ENCODE measurements around the gene CACNB2.

The CACNB2 gene

DNA sequence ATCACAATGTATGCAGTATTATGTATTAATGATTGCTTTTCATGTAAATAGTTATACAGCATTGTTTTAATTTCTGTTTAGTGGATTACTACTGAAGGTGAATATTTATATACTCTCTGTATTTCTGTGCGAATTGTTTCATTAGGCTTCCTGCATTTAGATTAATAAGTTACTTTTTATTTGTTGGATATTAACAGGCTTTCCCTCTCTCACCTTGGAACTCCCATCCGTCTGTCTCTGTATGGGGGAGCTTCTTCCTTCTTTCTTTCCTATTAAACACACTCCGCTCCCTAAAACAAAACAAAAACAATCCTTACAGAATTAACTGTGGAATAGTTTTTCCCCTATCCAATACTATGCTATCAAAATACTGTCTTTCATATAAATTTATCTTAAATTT, 205.1 kb downstream of the CACNB2 start:
- DNase-seq, result no peak

DNA sequence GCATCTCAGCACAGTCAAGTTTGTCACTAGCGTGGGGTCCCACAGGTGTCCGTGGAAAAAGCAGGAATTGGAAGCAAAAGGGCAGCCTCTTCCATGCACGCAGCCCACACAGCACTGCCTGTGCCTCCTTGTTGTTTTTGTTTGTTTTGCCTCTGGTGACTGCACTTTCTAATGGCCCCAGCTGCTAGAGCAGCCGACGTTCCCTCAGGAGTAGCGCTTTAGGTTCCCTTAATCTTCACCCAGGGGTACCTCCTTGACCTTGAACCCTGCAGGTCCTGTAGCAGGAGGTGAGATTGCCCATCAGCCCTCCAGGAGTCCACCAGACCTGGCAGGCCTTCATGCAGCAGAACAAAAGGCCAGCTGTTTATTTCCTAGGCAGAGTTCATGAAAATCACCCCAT, 210.1 kb downstream of the CACNB2 start:
- DNase-seq, result no peak

DNA sequence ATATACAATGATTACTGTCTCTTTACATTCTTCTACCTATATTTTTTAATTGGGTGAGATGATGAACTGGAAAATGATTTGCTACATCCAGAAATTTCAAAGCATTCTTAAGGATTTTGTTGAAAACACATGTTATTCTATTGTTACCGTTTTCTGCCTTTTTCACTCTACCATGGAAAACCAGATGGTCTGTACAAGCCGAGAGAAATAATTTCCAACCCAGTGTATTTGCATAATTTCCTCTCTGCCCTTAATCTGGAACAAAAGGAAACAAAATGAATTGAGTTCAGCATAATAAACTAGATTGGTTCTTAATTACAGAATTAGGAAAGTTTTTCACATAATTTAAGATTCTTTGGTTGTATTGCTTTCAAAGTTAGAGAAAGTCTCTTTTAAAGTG, 211.2 kb downstream of the CACNB2 start:
- no peak for DNase-seq

DNA sequence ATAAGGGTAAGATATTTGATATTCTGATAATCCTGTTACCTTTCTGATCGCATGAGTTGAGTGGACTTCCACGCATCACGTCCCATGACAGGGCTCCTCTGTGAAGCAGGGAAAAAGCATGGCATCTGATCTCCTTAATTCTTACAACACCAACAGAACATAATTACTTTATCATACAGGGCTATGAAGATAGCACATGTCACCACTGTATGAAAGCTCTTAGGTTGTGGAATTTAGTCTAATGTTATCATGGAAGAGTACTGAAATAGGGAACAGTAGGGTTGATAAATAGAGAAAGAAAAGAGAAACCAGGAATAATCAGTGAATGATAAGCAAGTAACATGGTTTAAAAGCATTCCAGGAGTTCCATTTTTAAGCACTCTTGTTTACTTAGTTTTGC, 212.0 kb downstream of the CACNB2 start:
- no peak for DNase-seq

DNA sequence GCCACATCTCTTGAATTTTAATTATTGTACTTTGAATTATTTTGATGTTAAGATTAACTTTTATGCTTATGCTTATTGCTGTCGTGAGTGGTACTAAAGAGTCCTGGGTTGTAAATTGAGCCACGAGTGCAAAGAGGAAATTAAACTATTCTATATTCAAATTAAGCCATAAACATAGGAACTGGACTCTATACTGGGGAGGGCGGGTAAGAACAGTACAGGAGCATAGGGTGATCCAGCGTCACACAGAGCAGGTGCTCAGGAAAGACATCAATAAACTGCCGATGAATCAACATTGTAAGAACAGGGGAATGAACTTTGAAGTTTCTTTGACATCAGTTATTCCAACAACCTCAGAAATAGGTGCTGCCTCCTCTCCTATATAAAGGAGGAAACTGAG, 219.6 kb downstream of the CACNB2 start:
- DNase-seq, result no peak

DNA sequence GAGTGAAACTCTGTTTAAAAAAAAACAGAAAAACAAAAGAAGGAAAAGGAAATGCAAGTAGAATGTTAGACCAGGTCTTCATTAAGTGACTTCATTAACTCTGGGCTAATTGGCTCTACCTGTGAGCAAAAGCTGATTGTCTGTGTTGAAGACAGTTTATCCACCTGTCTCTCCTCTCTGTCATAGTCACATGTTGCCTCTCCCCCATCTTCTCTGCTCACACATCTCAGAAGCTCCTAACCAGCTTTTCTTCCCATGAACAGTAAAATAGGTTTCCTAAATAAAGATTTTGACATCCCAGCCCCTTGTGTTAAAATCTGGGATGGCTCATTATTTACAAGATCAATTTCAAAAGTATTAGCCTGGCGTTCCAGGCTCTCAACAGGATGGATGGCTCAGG, 222.7 kb downstream of the CACNB2 start:
- no peak for DNase-seq

DNA sequence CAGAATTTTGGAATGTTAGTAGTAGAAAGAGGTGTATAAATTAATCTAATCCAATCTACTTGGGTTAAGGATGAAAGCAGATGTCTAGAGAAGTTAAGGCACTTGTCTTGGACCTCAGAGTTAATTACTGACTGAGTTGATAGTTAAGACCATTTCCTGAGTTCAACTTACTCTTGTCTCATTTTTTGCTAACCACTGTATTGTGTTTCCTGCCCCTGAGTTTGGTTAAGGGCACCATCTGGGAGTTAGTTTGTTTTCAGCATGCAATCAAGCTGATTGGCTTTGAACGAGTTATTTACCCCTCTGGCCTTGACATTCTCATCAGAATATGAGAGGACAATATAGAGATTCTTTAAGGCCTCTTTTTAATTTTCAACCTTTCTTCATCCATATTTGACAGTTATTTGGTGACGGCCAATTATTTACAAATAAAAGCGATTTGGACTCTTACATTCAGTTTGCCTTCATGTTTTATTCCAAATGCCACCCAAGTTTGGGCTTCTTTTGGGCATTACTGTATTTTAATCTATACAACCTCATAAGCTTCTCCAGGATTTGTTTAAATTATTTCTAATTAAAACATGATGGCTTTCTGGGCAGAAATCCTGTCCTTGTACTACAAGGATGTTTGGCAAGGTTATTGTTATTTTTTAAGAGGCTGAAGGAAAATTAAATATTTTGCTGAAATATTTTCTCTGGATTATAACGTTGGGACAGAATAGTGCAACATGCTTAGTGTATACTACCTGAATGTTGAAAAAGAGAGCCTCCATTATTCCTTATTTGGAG, 225.0 kb downstream of the CACNB2 start:
- DNase-seq, result no peak

DNA sequence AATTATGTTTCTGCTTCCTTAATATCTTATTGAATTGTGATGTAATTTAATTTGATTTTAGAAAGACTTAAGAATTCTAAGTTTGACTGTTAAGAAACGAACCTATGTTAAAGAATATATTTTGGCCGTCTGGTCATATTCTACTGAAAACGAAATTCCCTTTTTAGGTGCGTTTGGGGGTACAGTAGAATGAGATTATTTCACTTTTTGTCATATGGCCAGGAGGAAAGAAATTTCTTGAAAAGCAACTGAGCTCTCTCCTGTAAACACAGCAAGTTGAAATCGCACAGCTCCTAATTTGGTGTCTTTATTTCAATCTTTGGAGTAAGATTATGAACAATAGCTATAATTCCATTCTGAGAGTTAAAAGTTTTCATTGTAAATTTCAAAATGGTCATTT, 227.6 kb downstream of the CACNB2 start:
- DNase-seq, result no peak

DNA sequence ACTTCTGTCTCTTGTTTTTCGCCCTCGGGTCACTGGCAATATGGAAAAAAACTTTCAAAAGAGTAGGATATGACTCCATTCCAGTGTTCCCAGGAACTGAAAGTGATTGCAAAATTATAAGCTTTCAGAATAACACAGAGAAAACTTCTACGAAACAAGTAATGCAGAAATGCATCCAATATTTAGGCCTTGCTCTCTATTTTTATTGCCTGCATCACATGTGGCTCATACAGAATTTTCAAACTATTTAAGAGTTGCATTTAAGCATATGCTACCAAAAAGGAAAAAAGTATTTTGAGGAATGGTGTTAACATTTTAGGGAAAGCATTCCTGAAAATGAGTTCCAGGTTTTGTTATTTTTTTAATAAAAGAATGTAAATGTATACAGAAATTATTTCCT, 228.0 kb downstream of the CACNB2 start:
- DNase-seq, result no peak

DNA sequence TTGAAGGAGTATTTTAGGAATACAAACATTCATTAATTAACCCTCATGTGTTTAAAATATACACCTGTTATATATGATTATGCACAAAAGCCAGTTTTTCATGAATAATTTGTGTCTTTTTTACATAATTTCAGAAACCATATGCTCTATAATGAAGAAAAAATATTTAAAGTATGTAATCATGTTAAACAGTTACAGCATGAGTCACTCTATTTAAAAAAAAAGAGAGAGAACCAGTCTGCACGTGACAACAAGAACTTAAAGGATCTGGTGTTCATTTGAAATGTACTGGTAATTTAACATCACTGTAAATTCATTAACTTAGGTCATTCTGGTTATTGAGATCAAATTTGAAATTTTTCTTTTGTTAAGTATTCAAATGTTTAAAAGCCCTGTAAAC, 228.5 kb downstream of the CACNB2 start:
- no peak for DNase-seq

DNA sequence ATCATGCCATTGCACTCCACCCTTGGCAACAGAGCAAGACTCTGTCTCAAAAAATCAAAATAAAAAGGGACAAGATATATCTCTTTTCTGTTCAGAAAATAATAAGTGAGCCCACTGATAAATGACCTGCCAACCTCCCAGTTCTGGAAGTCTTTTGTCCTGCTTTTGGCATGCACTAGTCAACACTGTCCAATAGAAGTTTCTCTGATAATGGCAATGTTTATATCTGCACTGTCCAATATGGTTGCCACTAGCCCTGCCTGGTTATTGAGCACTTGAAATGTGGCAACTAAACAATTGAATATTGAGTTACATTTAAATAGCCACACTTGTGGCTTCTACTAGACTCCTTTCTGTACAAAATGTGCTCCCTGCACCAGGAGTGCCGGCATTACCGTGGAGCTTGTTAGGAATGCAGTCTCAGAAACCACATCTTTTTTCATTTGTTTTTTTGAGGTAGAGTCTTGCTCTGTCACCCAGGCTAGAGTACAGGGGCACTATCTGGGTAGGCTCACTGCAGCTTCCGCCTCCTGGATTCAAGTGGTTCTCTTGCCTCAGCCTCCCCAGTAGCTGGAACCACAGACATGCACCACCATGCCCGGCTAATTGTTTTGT, 229.7 kb downstream of the CACNB2 start:
- no peak for DNase-seq

DNA sequence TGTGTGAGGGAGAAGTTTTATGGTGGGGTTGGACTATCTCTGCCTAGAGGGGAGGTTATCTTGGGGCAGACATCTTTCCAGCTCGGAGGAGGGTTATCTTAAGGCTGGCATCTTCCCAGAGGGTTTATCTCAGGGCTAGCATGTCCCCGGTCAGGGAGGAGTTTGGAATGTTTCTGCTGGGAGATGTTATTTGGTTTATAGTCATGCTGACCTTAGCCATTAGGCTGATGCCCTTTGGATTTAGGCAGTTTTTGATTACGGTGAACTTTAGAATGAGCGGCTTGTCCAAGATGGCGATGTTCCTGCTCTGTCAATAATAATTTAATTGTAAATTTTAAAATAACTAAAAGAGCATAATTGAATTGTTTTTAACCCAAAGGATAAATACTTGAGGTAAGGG, 236.4 kb downstream of the CACNB2 start:
- DNase-seq, result no peak

DNA sequence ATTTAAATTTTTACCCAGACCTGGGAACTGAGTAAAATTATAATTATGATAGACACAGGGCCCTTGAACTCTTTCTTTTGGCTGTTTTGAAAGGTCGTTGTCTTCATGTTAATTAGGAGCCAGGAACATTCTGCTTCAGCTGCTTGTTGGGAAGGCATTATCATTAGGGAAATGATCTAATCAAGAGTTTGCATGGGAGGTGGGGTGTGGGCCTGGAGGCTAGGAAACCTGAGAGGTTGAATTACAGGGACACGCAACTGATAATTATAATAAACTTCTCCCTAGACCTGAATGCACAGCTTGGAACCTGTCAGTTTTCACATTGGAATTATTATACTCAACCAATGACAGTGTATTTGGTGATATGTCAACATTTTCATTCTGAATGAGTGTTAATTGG, 237.7 kb downstream of the CACNB2 start:
- no peak for DNase-seq

DNA sequence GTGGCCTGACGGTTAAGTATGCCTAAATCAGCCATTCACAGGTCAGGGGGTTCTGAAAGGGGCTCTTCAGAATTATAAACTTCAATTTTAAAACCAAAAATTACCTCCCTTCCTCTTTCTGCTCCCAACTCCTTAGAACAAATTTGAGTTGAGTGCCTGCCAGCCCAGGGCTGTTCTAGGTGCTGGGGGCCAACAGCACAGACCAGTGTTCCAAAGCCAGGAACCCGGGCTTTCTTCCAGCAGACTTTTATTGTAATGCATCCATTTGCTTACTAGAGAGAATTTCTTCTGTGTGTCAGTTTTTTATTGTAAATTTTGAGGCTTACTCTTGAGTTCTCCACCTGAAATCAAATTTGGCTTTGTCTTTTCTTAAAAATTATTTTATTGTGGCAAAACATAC, 238.5 kb downstream of the CACNB2 start:
- no peak for DNase-seq

DNA sequence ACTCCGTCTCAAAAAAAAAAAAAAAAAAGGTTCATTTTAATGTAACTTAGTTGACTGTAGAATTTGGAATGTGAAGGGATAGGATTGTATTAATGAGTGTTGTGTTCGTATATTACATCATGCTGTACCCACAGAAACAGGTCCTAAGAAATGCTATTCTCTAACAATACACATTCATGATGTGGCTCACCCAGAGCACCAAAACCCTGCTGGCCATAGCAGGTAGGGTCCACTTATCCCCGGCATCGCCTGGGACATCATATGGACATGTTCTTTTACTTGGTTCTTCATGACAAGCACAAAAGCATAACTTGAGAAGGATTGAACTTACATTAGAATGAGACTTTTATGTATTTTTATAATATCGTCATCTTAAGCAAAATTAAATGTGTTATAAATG, 241.5 kb downstream of the CACNB2 start:
- DNase-seq, result no peak

DNA sequence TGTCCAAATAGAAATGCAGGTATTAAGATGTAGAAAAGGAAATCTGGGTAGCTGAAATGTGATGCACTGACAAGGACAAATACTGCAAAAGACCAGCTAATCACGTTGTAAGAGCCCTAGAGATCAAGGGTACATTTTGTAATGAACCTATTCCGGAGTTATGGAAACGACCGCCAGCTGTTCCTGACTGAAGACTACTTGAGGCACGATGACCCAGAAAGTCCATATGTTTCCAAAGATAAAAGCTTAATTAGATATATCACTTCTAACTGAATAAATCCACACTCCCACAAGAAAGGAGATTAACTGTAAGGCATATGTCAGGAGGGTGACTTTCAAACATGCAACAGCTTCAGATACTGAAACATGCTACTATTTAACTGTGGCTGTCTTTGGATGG, 257.7 kb downstream of the CACNB2 start:
- DNase-seq, result no peak

DNA sequence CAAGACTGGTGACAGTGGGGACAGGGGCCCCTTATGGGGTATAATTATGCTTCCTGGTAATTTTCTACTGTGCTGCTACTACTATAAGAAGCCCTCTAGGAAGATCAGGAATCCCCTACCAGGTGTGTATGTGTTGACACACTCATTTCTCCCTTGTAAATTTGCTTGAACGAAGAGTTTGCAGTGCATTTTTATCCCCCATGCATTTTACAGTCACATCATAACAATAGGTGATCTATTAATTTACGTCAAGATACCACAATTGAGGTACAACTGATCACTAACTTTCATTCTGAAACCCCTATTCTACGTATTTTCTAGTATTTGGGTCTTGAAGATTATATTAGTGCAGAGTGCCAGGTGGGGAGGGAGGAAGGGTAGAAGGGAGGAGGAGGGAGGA, 258.9 kb downstream of the CACNB2 start:
- DNase-seq, result no peak

DNA sequence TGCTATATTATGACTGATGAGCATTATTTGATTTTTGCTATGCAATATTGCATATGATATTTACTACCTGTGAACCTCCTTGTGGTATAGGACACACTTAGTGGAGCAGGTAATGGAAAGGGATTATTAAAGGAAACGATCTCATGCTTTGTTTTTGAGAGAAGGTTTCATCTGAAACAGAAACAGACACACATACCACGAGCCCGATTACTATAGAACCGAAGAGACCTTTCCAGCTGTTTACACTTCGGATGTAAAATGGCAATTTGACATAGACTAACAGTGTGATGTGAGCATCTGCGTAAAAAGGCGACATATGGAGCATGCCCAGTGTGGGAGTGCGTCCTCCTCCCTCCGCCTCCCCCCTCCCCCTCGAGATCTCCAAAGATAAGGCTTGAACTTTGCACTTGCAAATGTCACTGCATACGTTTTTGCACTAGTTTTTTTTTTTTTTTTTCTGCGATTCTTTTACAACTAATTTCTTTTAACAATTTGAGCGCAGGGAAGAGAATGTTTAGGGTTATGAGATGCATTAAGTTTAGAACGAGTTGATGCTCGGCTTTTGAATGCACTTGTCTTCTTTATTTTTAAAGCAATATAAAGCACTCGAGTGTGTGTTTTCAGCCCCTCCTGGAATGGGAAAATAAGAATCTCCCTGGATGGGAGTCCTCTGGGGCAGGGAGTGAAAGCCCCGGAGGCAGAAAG, 260.1 kb downstream of the CACNB2 start:
- no peak for DNase-seq

DNA sequence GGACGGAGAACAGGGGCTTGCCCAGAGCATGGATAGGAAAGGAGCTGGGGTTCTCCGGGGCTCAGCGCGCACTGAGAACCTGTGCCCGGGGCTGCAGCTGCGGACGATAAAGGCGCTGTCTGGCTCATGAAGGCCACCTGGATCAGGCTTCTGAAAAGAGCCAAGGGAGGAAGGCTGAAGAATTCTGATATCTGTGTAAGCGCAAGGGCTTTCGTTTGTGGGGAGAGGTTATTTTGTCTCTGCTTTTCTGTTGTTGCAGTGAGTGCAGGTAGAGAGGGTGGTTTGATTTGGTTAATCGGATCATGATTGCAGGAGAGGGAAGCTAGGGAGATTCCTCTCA, 260.7 kb downstream of the CACNB2 start:
- no peak for DNase-seq

DNA sequence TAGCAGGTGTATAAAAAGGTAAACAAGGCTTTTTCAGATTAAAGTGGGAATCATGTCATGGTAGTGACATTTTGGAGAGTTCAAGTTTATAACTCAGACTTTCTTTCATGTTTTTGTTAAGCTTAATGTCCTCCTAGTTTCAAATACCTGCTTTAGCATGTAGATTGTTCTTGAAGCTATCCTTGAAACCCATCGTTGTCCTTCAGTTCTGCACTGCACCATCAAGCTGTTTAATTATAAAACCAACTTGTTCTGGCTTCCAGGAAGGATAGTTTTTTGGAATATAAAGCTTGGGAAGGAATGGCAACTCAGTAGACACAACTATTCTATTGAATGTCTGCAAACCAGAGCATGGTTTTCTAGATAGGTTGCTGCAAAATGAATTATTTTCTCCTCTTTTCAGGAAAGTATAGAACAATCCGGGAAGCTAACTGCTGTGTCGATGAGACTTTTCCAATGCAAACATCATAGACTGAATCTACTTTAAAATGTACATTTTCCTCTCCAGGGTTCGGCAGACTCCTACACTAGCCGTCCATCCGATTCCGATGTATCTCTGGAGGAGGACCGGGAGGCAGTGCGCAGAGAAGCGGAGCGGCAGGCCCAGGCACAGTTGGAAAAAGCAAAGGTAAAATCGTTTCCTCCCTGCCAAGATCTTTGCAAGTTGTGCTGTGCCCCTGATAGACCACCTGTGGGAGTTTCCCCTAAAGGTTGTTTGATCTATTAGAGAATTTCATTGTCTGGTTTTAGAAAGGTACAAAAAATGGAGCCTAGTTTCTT, 261.4 kb downstream of the CACNB2 start:
- no peak for DNase-seq

DNA sequence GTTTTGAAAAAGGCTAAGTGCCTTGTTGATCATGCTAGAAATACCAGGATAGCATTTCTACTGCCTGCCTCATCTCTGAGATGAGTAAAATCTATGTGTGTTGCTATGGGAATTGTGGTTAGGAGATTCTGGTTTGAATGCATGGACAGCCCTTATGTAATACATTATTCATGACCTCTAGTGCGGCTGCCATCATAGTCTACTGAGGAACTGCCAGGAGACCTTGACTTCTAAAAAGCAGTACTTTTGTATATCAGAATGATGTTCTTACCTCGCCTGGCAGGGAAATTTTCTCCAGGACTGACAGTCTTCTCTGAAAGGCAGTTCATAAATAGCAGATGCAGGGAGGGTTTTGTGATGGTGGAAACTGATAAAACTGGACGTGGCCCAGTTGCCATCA, 262.6 kb downstream of the CACNB2 start:
- no peak for DNase-seq

DNA sequence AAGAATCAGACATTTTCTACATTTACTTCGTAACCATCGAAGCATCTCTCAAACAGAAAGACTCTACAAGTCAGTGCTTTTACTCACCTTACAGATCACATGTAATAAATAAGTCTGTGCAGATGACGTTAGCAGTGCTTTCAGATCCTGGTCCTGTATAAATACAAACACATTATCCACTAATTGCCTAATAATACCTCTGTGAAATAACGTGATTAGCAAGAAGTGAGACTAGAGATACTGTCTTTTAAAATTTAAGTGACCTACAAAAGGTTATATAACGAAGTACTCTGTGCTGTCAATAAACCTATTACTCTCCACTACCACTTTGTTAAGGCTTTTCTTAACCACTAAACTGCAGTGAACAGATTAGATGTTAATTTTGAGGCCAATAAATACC, 264.3 kb downstream of the CACNB2 start:
- no peak for DNase-seq

DNA sequence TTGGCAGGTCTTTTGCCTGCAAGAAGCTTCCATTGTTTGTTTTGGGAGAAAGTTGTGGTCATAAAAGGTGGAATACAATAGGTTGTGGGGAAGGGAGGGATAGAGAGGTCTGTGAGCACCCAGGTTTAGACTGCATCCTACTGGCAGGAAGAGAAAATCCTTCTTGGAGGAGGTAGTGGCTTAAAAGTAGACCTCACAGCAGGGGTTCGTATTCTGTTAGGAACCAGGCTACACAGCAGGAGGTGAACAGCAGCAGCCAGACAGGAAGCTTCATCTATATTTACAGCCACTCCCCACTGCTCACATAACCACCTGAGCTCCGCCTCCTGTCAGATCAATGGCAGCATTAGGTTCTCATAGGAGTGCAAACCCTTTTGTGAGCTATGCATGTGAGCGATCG, 265.9 kb downstream of the CACNB2 start:
- DNase-seq, result no peak
